ENCODE data around the gene UGT1A5.

The UGT1A5 gene

DNA sequence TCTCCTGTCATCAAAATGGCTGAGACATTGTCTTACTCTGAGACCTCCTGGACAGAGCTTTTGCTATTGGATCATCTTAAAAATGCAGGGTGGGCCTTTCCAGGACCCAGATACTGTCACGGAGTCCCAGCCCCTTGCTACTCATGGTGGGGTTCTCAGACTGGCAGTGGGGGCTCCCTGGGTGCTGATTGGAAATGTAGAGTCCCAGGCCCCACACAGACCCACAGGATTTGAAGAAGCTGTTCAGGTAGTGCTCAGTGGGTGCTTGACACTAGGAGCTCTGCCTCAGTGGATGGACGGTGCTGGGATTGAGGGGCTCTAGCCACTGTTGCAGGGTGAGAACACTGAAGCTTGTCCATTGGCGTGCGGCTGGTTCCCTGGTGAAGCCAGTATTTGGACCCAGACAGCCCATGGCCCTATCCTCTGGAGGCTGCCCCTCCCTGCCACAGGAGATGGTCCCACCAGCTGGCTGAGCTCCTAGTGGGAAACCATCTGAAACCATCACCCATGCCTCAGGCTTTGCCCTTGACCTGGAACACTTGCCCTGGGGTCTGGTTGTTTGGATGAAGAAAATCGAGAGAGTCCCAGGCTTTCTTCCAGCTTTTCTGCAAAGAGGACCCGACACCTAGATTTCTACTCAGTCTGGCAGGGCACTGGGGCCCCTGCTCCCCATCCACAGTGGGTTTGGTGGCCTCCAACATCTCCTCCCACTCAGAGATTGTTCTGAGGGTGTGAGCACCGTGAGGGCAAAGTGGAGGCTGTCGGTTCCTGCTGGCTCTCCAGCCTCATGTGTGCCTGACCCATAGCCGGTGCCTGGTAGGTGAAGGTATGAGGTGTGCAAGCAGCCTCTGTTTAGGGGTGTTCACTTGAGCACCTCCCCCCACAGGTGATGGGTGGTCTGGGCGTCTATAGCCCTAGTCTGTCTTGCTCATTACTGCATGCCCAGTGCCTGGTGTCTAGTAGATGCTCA, 95.5 kb downstream of the UGT1A5 start:
- Histone ChIP-seq H3K27me3 (ENCODE audit: control insufficient read depth, insufficient read depth, low read length) (no peaks in the 10 kb centered on the region), H3K36me3 (ENCODE audit: control insufficient read depth, insufficient read depth, low read length) (no peaks in the 10 kb centered on the region)

DNA sequence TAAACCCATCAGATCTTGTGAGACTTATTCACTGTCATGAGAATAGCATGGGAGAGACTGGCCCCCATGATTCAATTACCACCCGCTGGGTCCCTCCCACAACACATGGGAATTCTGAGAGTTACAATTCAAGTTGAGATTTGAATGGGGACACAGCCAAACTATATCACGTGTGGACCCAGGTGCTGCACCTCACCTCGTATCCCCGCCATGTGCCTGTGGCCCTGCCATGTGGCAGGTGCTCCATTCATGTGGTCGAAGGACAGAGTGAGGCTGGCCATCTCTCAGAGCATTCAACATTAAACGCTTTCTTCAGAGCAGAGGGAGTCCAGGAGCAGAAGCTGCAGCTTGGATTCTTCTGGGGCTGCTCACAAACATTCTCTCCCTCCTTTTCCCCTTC, 97.7 kb downstream of the UGT1A5 start:
- no peaks in the 10 kb centered on the region for H3K36me3 ChIP-seq (ENCODE audit: control insufficient read depth, insufficient read depth, low read length)
- no peak overlapping the region for H3K4me3 ChIP-seq (ENCODE audit: low read length)
- H3K9me3 ChIP-seq (ENCODE audit: control insufficient read depth, low read length) = no peaks in the 10 kb centered on the region
- H3K4me1 ChIP-seq (ENCODE audit: control insufficient read depth, insufficient read depth, low read length) = no peaks in the 10 kb centered on the region
- H3K27me3 ChIP-seq (ENCODE audit: control insufficient read depth, insufficient read depth, low read length) = no peaks in the 10 kb centered on the region
- H3K9ac ChIP-seq (ENCODE audit: low read length) = no peak overlapping the region

More for the DNA sequence above, 95.5 kb downstream of the UGT1A5 start:
- no peaks in the 10 kb centered on the region for H3K9me3 ChIP-seq (ENCODE audit: control insufficient read depth, low read length)
- no peak overlapping the region for H3K4me3 ChIP-seq (ENCODE audit: low read length)
- H3K9ac ChIP-seq (ENCODE audit: low read length) = no peak overlapping the region
- H3K4me1 ChIP-seq (ENCODE audit: control insufficient read depth, insufficient read depth, low read length) = no peaks in the 10 kb centered on the region

- H3K27me3 ChIP-seq (ENCODE audit: control insufficient read depth, insufficient read depth, low read length) = no peaks in the 10 kb centered on the region
- H3K9me3 ChIP-seq (ENCODE audit: control insufficient read depth, low read length) = no peaks in the 10 kb centered on the region
- no peak overlapping the region for H3K4me3 ChIP-seq (ENCODE audit: low read length)
- H3K36me3 ChIP-seq (ENCODE audit: control insufficient read depth, insufficient read depth, low read length) = no peaks in the 10 kb centered on the region
- no peak overlapping the region for H3K9ac ChIP-seq (ENCODE audit: low read length)
- no peaks in the 10 kb centered on the region for H3K4me1 ChIP-seq (ENCODE audit: control insufficient read depth, insufficient read depth, low read length)
Measured at GRCh38 chr2:233811087-233811486, 98.4 kb downstream of the UGT1A5 start.

GRCh38 chr2:233811732-233812131, 99.0 kb downstream of the UGT1A5 start:
- Histone ChIP-seq H3K27me3 (ENCODE audit: control insufficient read depth, insufficient read depth, low read length) (no peaks in the 10 kb centered on the region), H3K4me1 (ENCODE audit: control insufficient read depth, insufficient read depth, low read length) (no peaks in the 10 kb centered on the region), H3K9ac (ENCODE audit: low read length) (no peak overlapping the region), H3K36me3 (ENCODE audit: control insufficient read depth, insufficient read depth, low read length) (no peaks in the 10 kb centered on the region), H3K4me3 (ENCODE audit: low read length) (no peak overlapping the region), H3K9me3 (ENCODE audit: control insufficient read depth, low read length) (no peaks in the 10 kb centered on the region)

GRCh38 chr2:233813236-233814055, 100.7 kb downstream of the UGT1A5 start:
- H3K9me3 ChIP-seq (ENCODE audit: control insufficient read depth, low read length) = no peaks in the 10 kb centered on the region
- H3K4me3 ChIP-seq (ENCODE audit: low read length) = no peak overlapping the region
- no peak overlapping the region for H3K9ac ChIP-seq (ENCODE audit: low read length)
- H3K27me3 ChIP-seq (ENCODE audit: control insufficient read depth, insufficient read depth, low read length) = no peaks in the 10 kb centered on the region
- H3K4me1 ChIP-seq (ENCODE audit: control insufficient read depth, insufficient read depth, low read length) = no peaks in the 10 kb centered on the region
- no peaks in the 10 kb centered on the region for H3K36me3 ChIP-seq (ENCODE audit: control insufficient read depth, insufficient read depth, low read length)

DNA sequence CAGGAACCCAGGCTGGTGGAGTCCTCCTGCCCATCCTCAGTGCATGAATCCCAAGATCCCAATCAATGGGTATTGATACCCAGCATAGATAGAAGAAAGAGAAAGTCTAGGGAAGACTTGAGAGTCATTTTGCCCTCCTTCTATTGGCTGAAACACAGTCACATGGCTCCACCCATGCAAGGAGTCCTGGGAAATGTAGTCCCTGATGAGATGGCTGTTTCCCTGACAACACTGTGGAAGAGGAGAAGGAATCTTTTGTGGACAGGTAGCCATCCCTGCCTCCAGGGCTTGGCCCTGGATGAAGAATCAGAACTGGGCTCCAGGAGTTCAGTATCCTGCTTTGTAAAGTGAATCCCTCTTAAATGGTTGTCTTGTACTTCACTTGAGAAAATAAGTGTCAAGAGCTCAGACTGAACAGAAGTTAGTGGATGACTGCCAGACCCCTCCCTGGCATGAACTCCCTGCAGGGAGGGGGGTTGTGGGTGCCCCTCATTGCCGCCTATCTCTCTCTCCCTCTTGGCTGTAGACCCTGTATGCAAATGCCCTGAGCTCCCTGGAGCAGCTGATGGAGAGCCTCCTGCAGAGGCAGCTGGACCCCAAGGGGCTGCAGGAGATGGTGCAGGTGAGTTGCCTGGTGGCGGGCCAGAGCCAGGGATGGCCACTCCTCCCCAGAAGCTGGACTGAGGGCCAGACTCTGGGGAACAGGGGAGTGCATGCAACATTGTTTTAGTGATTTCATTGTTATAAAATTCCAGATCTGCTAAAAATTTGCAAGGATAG, 101.5 kb downstream of the UGT1A5 start:
- no peak overlapping the region for H3K4me3 ChIP-seq (ENCODE audit: low read length)
- no peaks in the 10 kb centered on the region for H3K36me3 ChIP-seq (ENCODE audit: control insufficient read depth, insufficient read depth, low read length)
- no peaks in the 10 kb centered on the region for H3K4me1 ChIP-seq (ENCODE audit: control insufficient read depth, insufficient read depth, low read length)
- H3K27me3 ChIP-seq (ENCODE audit: control insufficient read depth, insufficient read depth, low read length) = no peaks in the 10 kb centered on the region
- H3K9me3 ChIP-seq (ENCODE audit: control insufficient read depth, low read length) = no peaks in the 10 kb centered on the region
- H3K9ac ChIP-seq (ENCODE audit: low read length) = no peak overlapping the region

GRCh38 chr2:233815861-233816260, 103.2 kb downstream of the UGT1A5 start:
- H3K4me3 ChIP-seq (ENCODE audit: low read length) = no peak overlapping the region
- no peaks in the 10 kb centered on the region for H3K9me3 ChIP-seq (ENCODE audit: control insufficient read depth, low read length)
- H3K27me3 ChIP-seq (ENCODE audit: control insufficient read depth, insufficient read depth, low read length) = no peaks in the 10 kb centered on the region
- no peaks in the 10 kb centered on the region for H3K36me3 ChIP-seq (ENCODE audit: control insufficient read depth, insufficient read depth, low read length)
- H3K4me1 ChIP-seq (ENCODE audit: control insufficient read depth, insufficient read depth, low read length) = no peaks in the 10 kb centered on the region
- no peak overlapping the region for H3K9ac ChIP-seq (ENCODE audit: low read length)

- H3K27me3 ChIP-seq (ENCODE audit: control insufficient read depth, insufficient read depth, low read length) = no peaks in the 10 kb centered on the region
- no peaks in the 10 kb centered on the region for H3K36me3 ChIP-seq (ENCODE audit: control insufficient read depth, insufficient read depth, low read length)
- no peaks in the 10 kb centered on the region for H3K4me1 ChIP-seq (ENCODE audit: control insufficient read depth, insufficient read depth, low read length)
- H3K9me3 ChIP-seq (ENCODE audit: control insufficient read depth, low read length) = no peaks in the 10 kb centered on the region
- no peak overlapping the region for H3K4me3 ChIP-seq (ENCODE audit: low read length)
- no peak overlapping the region for H3K9ac ChIP-seq (ENCODE audit: low read length)
Measured at GRCh38 chr2:233816334-233816733, 103.6 kb downstream of the UGT1A5 start.

DNA sequence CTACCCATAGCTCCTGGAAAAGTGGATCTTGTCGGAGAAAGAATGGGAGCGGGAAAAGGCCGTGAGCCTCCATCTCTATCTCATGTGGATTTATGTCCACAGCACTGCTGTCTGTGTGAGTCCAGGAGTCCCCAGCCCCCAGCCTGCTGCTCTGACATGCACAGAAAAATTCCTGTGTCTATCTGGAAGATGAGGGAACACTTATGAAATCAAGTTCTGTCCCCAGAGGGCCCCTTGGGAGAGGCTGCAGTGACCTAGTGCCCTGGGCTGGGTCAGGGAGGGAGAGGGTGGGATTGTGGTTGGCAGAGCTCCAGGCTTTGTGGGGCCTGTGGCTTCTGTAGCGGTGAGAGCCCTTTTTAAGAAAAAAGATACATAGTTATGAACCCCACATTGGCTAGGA, 104.1 kb downstream of the UGT1A5 start:
- Histone ChIP-seq H3K4me1 (ENCODE audit: control insufficient read depth, insufficient read depth, low read length) (no peaks in the 10 kb centered on the region), H3K4me3 (ENCODE audit: low read length) (no peak overlapping the region), H3K9me3 (ENCODE audit: control insufficient read depth, low read length) (no peaks in the 10 kb centered on the region), H3K9ac (ENCODE audit: low read length) (no peak overlapping the region), H3K36me3 (ENCODE audit: control insufficient read depth, insufficient read depth, low read length) (no peaks in the 10 kb centered on the region), H3K27me3 (ENCODE audit: control insufficient read depth, insufficient read depth, low read length) (no peaks in the 10 kb centered on the region)

GRCh38 chr2:233817361-233817911, 104.7 kb downstream of the UGT1A5 start:
- no peaks in the 10 kb centered on the region for H3K36me3 ChIP-seq (ENCODE audit: control insufficient read depth, insufficient read depth, low read length)
- H3K9ac ChIP-seq (ENCODE audit: low read length) = no peak overlapping the region
- H3K27me3 ChIP-seq (ENCODE audit: control insufficient read depth, insufficient read depth, low read length) = no peaks in the 10 kb centered on the region
- H3K4me1 ChIP-seq (ENCODE audit: control insufficient read depth, insufficient read depth, low read length) = no peaks in the 10 kb centered on the region
- no peak overlapping the region for H3K4me3 ChIP-seq (ENCODE audit: low read length)
- no peaks in the 10 kb centered on the region for H3K9me3 ChIP-seq (ENCODE audit: control insufficient read depth, low read length)

- Histone ChIP-seq H3K9me3 (ENCODE audit: control insufficient read depth, low read length) (no peaks in the 10 kb centered on the region), H3K4me3 (ENCODE audit: low read length) (no peak overlapping the region), H3K4me1 (ENCODE audit: control insufficient read depth, insufficient read depth, low read length) (peaks cover under 1% of the 10 kb centered on the region), H3K36me3 (ENCODE audit: control insufficient read depth, insufficient read depth, low read length) (no peaks in the 10 kb centered on the region), H3K27me3 (ENCODE audit: control insufficient read depth, insufficient read depth, low read length) (no peaks in the 10 kb centered on the region), H3K9ac (ENCODE audit: low read length) (no peak overlapping the region)
Measured at GRCh38 chr2:233817995-233818638, 105.4 kb downstream of the UGT1A5 start.

All from mucosa of stomach (tissue), 1 donor.